Measurements from ENCODE around the gene SLC18A3.

SLC18A3 gene

DNA sequence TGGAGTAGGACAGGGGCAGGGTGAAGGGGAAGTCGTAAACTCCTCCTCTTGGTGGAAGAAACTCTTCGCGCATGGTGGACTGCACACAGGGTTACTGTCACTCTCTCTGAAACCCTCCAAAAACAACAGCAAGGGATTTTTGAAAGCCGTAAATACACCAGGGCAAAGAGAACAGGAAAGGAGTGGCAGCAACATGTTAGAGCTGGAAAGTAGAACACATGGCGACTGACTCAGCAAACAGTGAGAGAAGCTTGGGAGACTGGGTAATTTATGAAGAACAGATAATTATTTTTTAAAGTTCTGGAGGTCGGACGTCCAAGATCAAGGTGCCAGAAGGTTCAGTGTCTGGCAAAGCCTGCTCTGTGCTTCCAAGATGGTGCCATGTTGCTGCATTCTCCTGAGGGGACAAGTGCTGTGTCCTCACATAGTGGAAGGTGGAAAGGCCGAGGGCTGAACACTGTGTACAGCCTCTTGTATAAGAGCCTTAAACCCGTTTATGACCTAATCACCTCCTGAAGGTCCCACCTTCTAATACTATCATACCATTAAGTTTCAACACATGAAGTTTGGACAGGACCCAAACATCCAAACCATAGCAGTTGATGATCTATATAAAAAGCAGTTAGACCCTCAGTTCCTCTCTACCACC, 46.9 kb downstream of the SLC18A3 start:
- H3K4me1 ChIP-seq (ENCODE audit: control insufficient read depth in 1 of 2, insufficient read depth in 1 of 2, low read depth in 1 of 2, low read length in 1 of 2) = no peaks in the 10 kb centered on the region
- peaks cover 50% of the 10 kb centered on the region for H3K27me3 ChIP-seq
- H3K27ac ChIP-seq = no peak overlapping the region
- H3K4me3 ChIP-seq (ENCODE audit: low read depth in 1 of 2, low read length in 1 of 2) = no peak overlapping the region
- no peaks in the 10 kb centered on the region for H3K36me3 ChIP-seq
- H3K9me3 ChIP-seq = no peaks in the 10 kb centered on the region
- TF ChIP-seq, protein P1, sequence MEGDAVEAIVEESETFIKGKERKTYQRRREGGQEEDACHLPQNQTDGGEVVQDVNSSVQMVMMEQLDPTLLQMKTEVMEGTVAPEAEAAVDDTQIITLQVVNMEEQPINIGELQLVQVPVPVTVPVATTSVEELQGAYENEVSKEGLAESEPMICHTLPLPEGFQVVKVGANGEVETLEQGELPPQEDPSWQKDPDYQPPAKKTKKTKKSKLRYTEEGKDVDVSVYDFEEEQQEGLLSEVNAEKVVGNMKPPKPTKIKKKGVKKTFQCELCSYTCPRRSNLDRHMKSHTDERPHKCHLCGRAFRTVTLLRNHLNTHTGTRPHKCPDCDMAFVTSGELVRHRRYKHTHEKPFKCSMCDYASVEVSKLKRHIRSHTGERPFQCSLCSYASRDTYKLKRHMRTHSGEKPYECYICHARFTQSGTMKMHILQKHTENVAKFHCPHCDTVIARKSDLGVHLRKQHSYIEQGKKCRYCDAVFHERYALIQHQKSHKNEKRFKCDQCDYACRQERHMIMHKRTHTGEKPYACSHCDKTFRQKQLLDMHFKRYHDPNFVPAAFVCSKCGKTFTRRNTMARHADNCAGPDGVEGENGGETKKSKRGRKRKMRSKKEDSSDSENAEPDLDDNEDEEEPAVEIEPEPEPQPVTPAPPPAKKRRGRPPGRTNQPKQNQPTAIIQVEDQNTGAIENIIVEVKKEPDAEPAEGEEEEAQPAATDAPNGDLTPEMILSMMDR (IDR thresholded peaks at IDR 0.05) = no peak

- Histone ChIP-seq H3K27ac (no peak overlapping the region), H3K36me3 (no peaks in the 10 kb centered on the region), H3K9me3 (no peaks in the 10 kb centered on the region), H3K27me3 (peaks cover 50% of the 10 kb centered on the region), H3K4me1 (ENCODE audit: control insufficient read depth in 1 of 2, insufficient read depth in 1 of 2, low read depth in 1 of 2, low read length in 1 of 2) (no peaks in the 10 kb centered on the region), H3K4me3 (ENCODE audit: low read depth in 1 of 2, low read length in 1 of 2) (no peak overlapping the region)
- TF ChIP-seq, protein P1 (IDR thresholded peaks at IDR 0.05) = no peak
Measured at GRCh38 chr10:49657606-49658005, 47.5 kb downstream of the SLC18A3 start.

GRCh38 chr10:49661140-49661856, 51.2 kb downstream of the SLC18A3 start:
- Histone ChIP-seq H3K4me3 (ENCODE audit: low read depth in 1 of 2, low read length in 1 of 2) (no peak overlapping the region), H3K27me3 (peaks cover 39% of the 10 kb centered on the region), H3K27ac (no peak overlapping the region), H3K4me1 (ENCODE audit: control insufficient read depth in 1 of 2, insufficient read depth in 1 of 2, low read depth in 1 of 2, low read length in 1 of 2) (no peaks in the 10 kb centered on the region), H3K36me3 (no peaks in the 10 kb centered on the region), H3K9me3 (no peaks in the 10 kb centered on the region)
- TF ChIP-seq, protein P1 (IDR thresholded peaks at IDR 0.05) = no peak

Measured in neutrophil (primary cell).